GM11168 (cell line): ENCODE results near the gene SSC5D.
"Not testable (repeated sequence)": the region's sequence is repeated elsewhere in the genome, so short reads cannot be mapped to it uniquely, and the experiment has no call there.

Experiments used
- in situ Hi-C: fragments of 300-500 bp; cut with MboI; formaldehyde crosslinking; loops from one replicate; pipeline ENCODE4 v1.12.0; 2022; ENCODE audit warnings: low sequenced_read_pairs; ENCODE audit not compliant: unreplicated experiment

Gene SSC5D

GRCh38 chr19:55487924-55488687 lies at the start of gene SSC5D:
Gene SSC5D (plus strand): TSS chr19:55488436. CDS start chr19:55488590, 154 bp downstream.
- in situ Hi-C loops = no loop called here

GRCh38 chr19:55439052-55439451 lies 49.2 kb upstream of the SSC5D start:
- in situ Hi-C loops = no loop called here

GRCh38 chr19:55440411-55441105 lies 47.7 kb upstream of the SSC5D start:
- in situ Hi-C loops = no loop called here

GRCh38 chr19:55441319-55441691 lies 46.9 kb upstream of the SSC5D start:
- in situ Hi-C loops = no loop called here

GRCh38 chr19:55441692-55442321 lies 46.4 kb upstream of the SSC5D start:
- in situ Hi-C loops = no loop called here

- in situ Hi-C loops = no loop called here
These were observed 45.8 kb upstream of the SSC5D start for GRCh38 chr19:55442372-55442961.

- in situ Hi-C loops = no loop called here
These were observed 45.0 kb upstream of the SSC5D start, which contains the start of gene SHISA7 for GRCh38 chr19:55443045-55443823. Gene SHISA7 (minus strand): TSS chr19:55443300. CDS start chr19:55442863, 437 bp downstream.

- in situ Hi-C loops = no loop called here
These were observed 44.3 kb upstream of the SSC5D start for GRCh38 chr19:55443824-55444480.

GRCh38 chr19:55444646-55445045 lies 43.6 kb upstream of the SSC5D start:
- in situ Hi-C loops = no loop called here

- in situ Hi-C loops = no loop called here
These were observed 42.2 kb upstream of the SSC5D start for GRCh38 chr19:55446060-55446459.

- in situ Hi-C loops = no loop called here
These were observed 40.6 kb upstream of the SSC5D start for GRCh38 chr19:55447421-55448174.

- in situ Hi-C loops = not testable (repeated sequence)
These were observed 40.1 kb upstream of the SSC5D start for GRCh38 chr19:55448175-55448490.

- in situ Hi-C loops = no loop called here
These were observed 38.8 kb upstream of the SSC5D start for GRCh38 chr19:55449469-55449868.

- in situ Hi-C loops = no loop called here
These were observed 36.9 kb upstream of the SSC5D start for GRCh38 chr19:55451163-55451964.

- in situ Hi-C loops = no loop called here
These were observed 36.1 kb upstream of the SSC5D start for GRCh38 chr19:55451965-55452748.

GRCh38 chr19:55452749-55453346 lies 35.4 kb upstream of the SSC5D start:
- in situ Hi-C loops = no loop called here
